Measurements from ENCODE around the gene TMC8.

- TF ChIP-seq POLR2A (IDR thresholded peaks at IDR 0.05) (no peak), CTCF (IDR thresholded peaks at IDR 0.05) (no peak)
These were observed 7.2 kb upstream of the TMC8 start for GRCh38 chr17:78123258-78123929.
